OCI-LY1 (cell line): ENCODE data around the gene CHN1.

Experiments
- EZH2 ChIP-seq: fragments of 200-600 bp; sonication (generic), shearing (Covaris generic); IDR thresholded peaks from 2 replicates; pipeline ENCODE4 v1.8.0; 2017; ENCODE audit warnings: borderline replicate concordance, mixed run types, mild to moderate bottlenecking, antibody characterized with exemption, low read length, moderate library complexity, mixed read lengths
- TF ChIP-seq, protein P1 (sequence below): fragments of 200-600 bp; sonication (generic), shearing (Covaris generic); IDR thresholded peaks from 2 replicates; pipeline ENCODE4 v1.5.1; 2017; ENCODE audit warnings: mild to moderate bottlenecking, antibody characterized with exemption, low read length, moderate library complexity, mixed read lengths

DNA sequence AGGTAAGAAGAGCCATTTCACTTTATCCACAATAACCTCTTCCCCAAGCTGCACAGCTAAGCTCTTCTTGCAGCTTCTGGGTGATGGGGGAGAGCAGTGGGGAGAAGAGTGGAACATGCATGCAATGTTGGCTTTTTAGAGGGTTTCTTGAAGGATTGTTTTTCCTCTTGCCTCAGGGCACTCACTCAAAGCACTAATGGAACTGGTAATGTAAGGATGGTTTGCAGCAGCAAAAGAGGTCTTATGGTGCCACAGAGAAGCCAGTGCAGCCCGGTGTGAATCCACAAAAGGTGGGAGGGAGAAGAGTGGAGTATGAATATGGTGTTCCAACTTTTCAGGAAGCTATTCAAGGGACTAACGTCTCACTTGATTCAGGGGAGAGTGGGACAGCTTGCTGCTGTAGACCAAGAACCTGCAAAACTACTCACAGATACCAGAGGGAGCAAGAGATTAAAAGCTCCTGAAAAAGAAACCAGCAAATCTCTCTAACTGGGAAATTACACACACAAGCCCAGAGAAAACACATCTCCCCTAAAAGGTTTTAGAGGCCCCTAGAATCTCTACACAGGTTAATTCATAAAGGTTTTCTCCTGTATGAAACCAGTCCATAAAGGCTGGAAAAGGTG lies 116.4 kb downstream of the CHN1 start:
- TF ChIP-seq, protein P1, sequence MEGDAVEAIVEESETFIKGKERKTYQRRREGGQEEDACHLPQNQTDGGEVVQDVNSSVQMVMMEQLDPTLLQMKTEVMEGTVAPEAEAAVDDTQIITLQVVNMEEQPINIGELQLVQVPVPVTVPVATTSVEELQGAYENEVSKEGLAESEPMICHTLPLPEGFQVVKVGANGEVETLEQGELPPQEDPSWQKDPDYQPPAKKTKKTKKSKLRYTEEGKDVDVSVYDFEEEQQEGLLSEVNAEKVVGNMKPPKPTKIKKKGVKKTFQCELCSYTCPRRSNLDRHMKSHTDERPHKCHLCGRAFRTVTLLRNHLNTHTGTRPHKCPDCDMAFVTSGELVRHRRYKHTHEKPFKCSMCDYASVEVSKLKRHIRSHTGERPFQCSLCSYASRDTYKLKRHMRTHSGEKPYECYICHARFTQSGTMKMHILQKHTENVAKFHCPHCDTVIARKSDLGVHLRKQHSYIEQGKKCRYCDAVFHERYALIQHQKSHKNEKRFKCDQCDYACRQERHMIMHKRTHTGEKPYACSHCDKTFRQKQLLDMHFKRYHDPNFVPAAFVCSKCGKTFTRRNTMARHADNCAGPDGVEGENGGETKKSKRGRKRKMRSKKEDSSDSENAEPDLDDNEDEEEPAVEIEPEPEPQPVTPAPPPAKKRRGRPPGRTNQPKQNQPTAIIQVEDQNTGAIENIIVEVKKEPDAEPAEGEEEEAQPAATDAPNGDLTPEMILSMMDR, result no peak
- no peak for TF ChIP-seq EZH2
